Trophoblast cell (in vitro differentiated cells and primary cell): Measurements from ENCODE around the gene FOXE1.

Experiments
- DNase-seq, 2 donors: peaks; one replicate each; pipeline ENCODE4 v3.0.0-alpha.2; 2016
- H2AFZ ChIP-seq: 2 replicates; pipeline ENCODE4 v1.6.1; 2013; ENCODE audit warnings: low read length, moderate library complexity, mild to moderate bottlenecking; ENCODE audit not compliant: insufficient read depth, poor library complexity
- H2AK5ac ChIP-seq: 2 replicates; pipeline ENCODE4 v1.6.1; 2013; ENCODE audit warnings: mild to moderate bottlenecking, low read length
- H2BK120ac ChIP-seq: 2 replicates; pipeline ENCODE4 v1.6.1; 2013; ENCODE audit warnings: low read length, mild to moderate bottlenecking, moderate library complexity; ENCODE audit not compliant: insufficient read depth, poor library complexity
- H2BK12ac ChIP-seq: 2 replicates; pipeline ENCODE4 v1.6.1; 2013; ENCODE audit warnings: mild to moderate bottlenecking, low read length, moderate library complexity
- H2BK5ac ChIP-seq: 2 replicates; pipeline ENCODE4 v1.6.1; 2013; ENCODE audit warnings: low read length, low read depth, moderate library complexity, mild to moderate bottlenecking; ENCODE audit not compliant: poor library complexity
- H3K14ac ChIP-seq: 2 replicates; pipeline ENCODE4 v1.6.1; 2013; ENCODE audit warnings: mild to moderate bottlenecking, low read length
- H3K18ac ChIP-seq: 2 replicates; pipeline ENCODE4 v1.6.1; 2013; ENCODE audit warnings: mild to moderate bottlenecking, low read length
- H3K23ac ChIP-seq: 2 replicates; pipeline ENCODE4 v1.6.1; 2013; ENCODE audit warnings: low read length
- H3K27ac ChIP-seq: 2 replicates; pipeline ENCODE4 v1.5.1; 2013; ENCODE audit warnings: low read depth, mild to moderate bottlenecking, inconsistent platforms, low read length, moderate library complexity
- H3K27me3 ChIP-seq: 2 replicates; pipeline ENCODE4 v1.6.1; 2013; ENCODE audit warnings: inconsistent platforms, mild to moderate bottlenecking, low read length, moderate library complexity; ENCODE audit not compliant: insufficient read depth
- H3K36me3 ChIP-seq, 2 experiments: 1 replicate in 1 of 2; 2 replicates in 1 of 2; pipeline ENCODE4 v1.6.1; 2013; ENCODE audit warnings: low read length in 2 of 2, mild to moderate bottlenecking in 2 of 2, moderate library complexity in 1 of 2; ENCODE audit not compliant: insufficient read depth in 2 of 2, control insufficient read depth in 1 of 2
- H3K4ac ChIP-seq: 2 replicates; pipeline ENCODE4 v1.6.1; 2013; ENCODE audit warnings: low read depth, mild to moderate bottlenecking, low read length, moderate library complexity
- H3K4me1 ChIP-seq, 2 experiments: 1 replicate in 1 of 2; 2 replicates in 1 of 2; pipeline ENCODE4 v1.6.1; 2013; ENCODE audit warnings: low read length in 2 of 2, mild to moderate bottlenecking in 2 of 2, moderate library complexity in 1 of 2; ENCODE audit not compliant: insufficient read depth in 2 of 2, control insufficient read depth in 1 of 2
- H3K4me2 ChIP-seq: 2 replicates; pipeline ENCODE4 v1.6.1; 2013; ENCODE audit warnings: inconsistent platforms, mild to moderate bottlenecking, low read length, moderate library complexity
- H3K4me3 ChIP-seq: 2 replicates; pipeline ENCODE4 v1.5.1; 2013; ENCODE audit warnings: mild to moderate bottlenecking, low read depth, low read length, inconsistent platforms
- H3K79me1 ChIP-seq: one replicate; pipeline ENCODE4 v1.6.1; 2013; ENCODE audit warnings: low read length
- H3K79me2 ChIP-seq: 2 replicates; pipeline ENCODE4 v1.6.1; 2013; ENCODE audit warnings: low read length, mild to moderate bottlenecking; ENCODE audit not compliant: control insufficient read depth, insufficient read depth, poor library complexity
- H3K9ac ChIP-seq: 2 replicates; pipeline ENCODE4 v1.6.1; 2013; ENCODE audit warnings: mild to moderate bottlenecking, low read length
- H3K9me3 ChIP-seq: 2 replicates; pipeline ENCODE4 v1.6.1; 2013; ENCODE audit warnings: low read depth, mild to moderate bottlenecking, control low read depth, inconsistent platforms, low read length; ENCODE audit not compliant: insufficient read depth
- H4K12ac ChIP-seq: 2 replicates; pipeline ENCODE4 v1.6.1; 2013; ENCODE audit warnings: low read depth, mild to moderate bottlenecking, low read length, moderate library complexity
- H4K8ac ChIP-seq: 2 replicates; pipeline ENCODE4 v1.6.1; 2013; ENCODE audit warnings: low read depth, mild to moderate bottlenecking, low read length, moderate library complexity
- H4K91ac ChIP-seq: one replicate; pipeline ENCODE4 v1.6.1; 2013; ENCODE audit warnings: low read depth, mild to moderate bottlenecking, low read length, moderate library complexity
- WGBS: extraction: QIAGEN DNeasy Blood & Tissue Kit; methylation state at CpG from one replicate; pipeline ENCODE4 v1.1.7; 2013; ENCODE audit warnings: missing lambda C conversion rate; ENCODE audit not compliant: insufficient read length, insufficient coverage; ENCODE audit errors: extremely low coverage; 5-methylcytosine and 5-hydroxymethylcytosine counted together

The FOXE1 gene

DNA sequence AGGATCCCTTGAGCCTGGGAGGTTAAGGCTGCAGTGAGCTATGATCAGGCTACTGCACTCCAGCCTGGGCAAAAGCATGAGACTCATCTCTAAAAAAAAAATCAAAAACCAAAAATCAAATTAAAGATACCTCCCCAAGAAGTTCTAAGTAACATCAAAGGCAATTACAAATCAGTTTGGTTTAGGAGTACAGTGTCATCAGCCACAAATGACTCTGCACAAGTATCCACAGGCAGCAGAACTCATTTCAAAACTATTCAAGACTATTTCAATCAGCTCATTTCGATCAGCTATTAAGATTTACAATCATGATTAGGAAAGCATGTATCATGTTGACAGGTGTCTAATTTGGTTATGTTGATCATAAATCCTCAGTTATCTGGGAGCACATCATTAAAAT, 50.2 kb downstream of the FOXE1 start:
- H3K4ac ChIP-seq = no peak overlapping the region
- WGBS = no CpG with 5 or more reads among the region's 1 CpG
- H3K14ac ChIP-seq = no peak overlapping the region
- no peak overlapping the region for H3K18ac ChIP-seq
- H3K4me2 ChIP-seq = no peak overlapping the region
- H3K9me3 ChIP-seq = no peaks in the 10 kb centered on the region
- no peak overlapping the region for H4K8ac ChIP-seq
- no peak overlapping the region for H4K91ac ChIP-seq
- H2AFZ ChIP-seq = no peak overlapping the region
- H3K27me3 ChIP-seq = no peaks in the 10 kb centered on the region
- DNase-seq = no peak
- no peaks in the 10 kb centered on the region for H3K79me2 ChIP-seq
- H2BK120ac ChIP-seq = no peak overlapping the region
- H3K36me3 ChIP-seq = peaks cover 0 to 3% of the 10 kb centered on the region in 2 experiments
- no peak overlapping the region for H3K23ac ChIP-seq
- no peak overlapping the region for H3K4me3 ChIP-seq
- H2BK5ac ChIP-seq = no peak overlapping the region
- no peak overlapping the region for H2BK12ac ChIP-seq
- no peaks in the 10 kb centered on the region for H3K4me1 ChIP-seq
- H3K27ac ChIP-seq = no peak overlapping the region
- H3K79me1 ChIP-seq = no peaks in the 10 kb centered on the region
- H2AK5ac ChIP-seq = no peak overlapping the region
- H4K12ac ChIP-seq = no peak overlapping the region
- H3K9ac ChIP-seq = no peak overlapping the region

DNA sequence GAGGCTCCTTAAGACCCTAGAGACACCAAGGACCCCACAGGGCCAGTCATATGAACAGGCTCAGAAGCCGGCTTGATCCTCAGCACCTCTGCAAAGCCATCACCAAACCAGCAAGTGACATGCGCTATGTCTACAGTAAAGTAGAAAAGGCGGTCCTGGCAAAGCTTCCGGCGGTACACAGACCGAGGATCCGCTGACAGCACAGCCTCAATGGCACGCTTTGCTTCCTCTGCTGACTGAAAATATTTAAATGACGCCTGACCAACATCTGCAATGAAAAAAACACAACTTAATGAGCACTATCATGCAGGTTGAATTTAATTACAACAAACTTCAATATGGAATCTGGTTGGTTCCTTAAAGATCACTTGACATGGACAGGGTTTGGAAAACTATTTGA, 51.7 kb downstream of the FOXE1 start:
- Histone ChIP-seq H3K4me2 (no peak overlapping the region), H3K9ac (no peak overlapping the region), H2BK12ac (no peak overlapping the region), H4K12ac (no peak overlapping the region), H3K4me3 (no peak overlapping the region), H3K18ac (no peak overlapping the region), H3K4ac (no peak overlapping the region), H3K27me3 (no peaks in the 10 kb centered on the region), H3K79me1 (no peaks in the 10 kb centered on the region), H3K14ac (no peak overlapping the region), H2BK120ac (no peak overlapping the region), H4K91ac (no peak overlapping the region), H2AK5ac (no peak overlapping the region), H3K79me2 (no peaks in the 10 kb centered on the region), H3K9me3 (no peaks in the 10 kb centered on the region), H2BK5ac (no peak overlapping the region), H3K27ac (no peak overlapping the region), H4K8ac (no peak overlapping the region), H3K4me1 (no peaks in the 10 kb centered on the region), H2AFZ (no peak overlapping the region), H3K36me3 (peaks cover 0 to 3% of the 10 kb centered on the region in 2 experiments), H3K23ac (no peak overlapping the region)
- DNase-seq = no peak
- WGBS = no CpG with 5 or more reads among the region's 9 CpGs

DNA sequence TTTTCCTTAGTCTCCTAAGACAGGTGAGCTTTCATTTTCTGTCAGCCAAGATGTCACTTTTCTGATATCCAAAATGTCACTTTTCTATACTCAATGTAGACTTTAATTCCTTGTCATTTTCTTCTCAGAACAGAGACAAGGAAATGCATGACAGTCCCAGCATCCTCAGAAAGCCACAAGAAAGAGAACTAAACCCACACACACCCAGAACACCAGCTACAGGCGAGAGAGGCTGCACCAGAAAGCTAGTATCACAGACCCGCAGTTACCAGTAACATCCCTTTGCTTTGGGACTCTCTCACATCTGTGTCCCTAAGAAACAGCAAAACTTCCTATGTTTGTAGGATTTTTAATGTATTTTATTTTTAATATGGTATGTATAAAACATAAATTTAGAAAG, 52.2 kb downstream of the FOXE1 start:
- no peaks in the 10 kb centered on the region for H3K79me2 ChIP-seq

More for the DNA sequence above, 52.2 kb downstream of the FOXE1 start:
- H3K27ac ChIP-seq = no peak overlapping the region
- no peak overlapping the region for H4K91ac ChIP-seq
- H3K9me3 ChIP-seq = no peaks in the 10 kb centered on the region
- no peak overlapping the region for H2BK12ac ChIP-seq
- H3K4me2 ChIP-seq = no peak overlapping the region
- no peak overlapping the region for H2BK5ac ChIP-seq
- H3K9ac ChIP-seq = no peak overlapping the region
- no peak overlapping the region for H3K4me3 ChIP-seq
- no peak overlapping the region for H2AFZ ChIP-seq
- no peak overlapping the region for H3K4ac ChIP-seq
- H3K14ac ChIP-seq = no peak overlapping the region
- H3K36me3 ChIP-seq = peaks cover 0 to 7% of the 10 kb centered on the region in 2 experiments
- no peak for DNase-seq
- H3K79me1 ChIP-seq = no peaks in the 10 kb centered on the region
- no peak overlapping the region for H2BK120ac ChIP-seq
- no peak overlapping the region for H4K8ac ChIP-seq
- H3K23ac ChIP-seq = no peak overlapping the region
- H3K18ac ChIP-seq = no peak overlapping the region
- no CpG with 5 or more reads among the region's 2 CpGs for WGBS
- H2AK5ac ChIP-seq = no peak overlapping the region
- H4K12ac ChIP-seq = no peak overlapping the region
- H3K27me3 ChIP-seq = no peaks in the 10 kb centered on the region
- no peaks in the 10 kb centered on the region for H3K4me1 ChIP-seq
